H1 (cell line): ENCODE measurements around the gene ACAD9. TPM values are rescaled to one million over a fixed set of nuclear protein-coding genes. Genes with fewer than 3 reads are reported as not detected.

Experiments
- CTCF ChIA-PET: fragments of 300-600 bp; sonication (Branson Sonifier 250); formaldehyde crosslinking; loops from one replicate; lab custom pipeline; 2021; ENCODE audit not compliant: partially characterized antibody; lab: Charles Lee
- POLR2A ChIA-PET: fragments of 300-600 bp; sonication (Branson Sonifier 250); formaldehyde crosslinking; loops from one replicate; lab custom pipeline; 2021; ENCODE audit warnings: inconsistent platforms; ENCODE audit not compliant: partially characterized antibody; lab: Charles Lee
- DNase-seq, 2 experiments: peaks; one replicate each; pipeline versions ENCODE4 v3.0.0 to v3.0.0-alpha.2; 2010 to 2022; ENCODE audit warnings: low spot score in 2 of 2, low read depth in 1 of 2, mixed read lengths in 1 of 2
- FAIRE-seq: peaks from 2 replicates; lab custom pipeline; 2011; peaks lifted over from hg19 to GRCh38; lab: Jason Lieb, UNC
- H2AFZ ChIP-seq: 2 replicates; pipeline ENCODE4 v1.8.1; 2012; ENCODE audit warnings: low read length, inconsistent platforms
- H2AK5ac ChIP-seq: 2 replicates; pipeline ENCODE4 v1.6.1; 2013; ENCODE audit warnings: low read depth, low read length
- H2BK120ac ChIP-seq: replicated peaks from 2 replicates; pipeline ENCODE3; 2013; ENCODE audit warnings: low read depth, low read length, inconsistent platforms
- H2BK12ac ChIP-seq: 2 replicates; pipeline ENCODE4 v1.6.1; 2013; ENCODE audit warnings: low read depth, low read length
- H2BK15ac ChIP-seq: 2 replicates; pipeline ENCODE4 v1.6.1; 2013; ENCODE audit warnings: low read length
- H2BK20ac ChIP-seq: 2 replicates; pipeline ENCODE4 v1.6.1; 2013; ENCODE audit warnings: low read length
- H2BK5ac ChIP-seq: 2 replicates; pipeline ENCODE4 v1.6.1; 2013; ENCODE audit warnings: low read depth, low read length
- H3K14ac ChIP-seq: 2 replicates; pipeline ENCODE4 v1.6.1; 2013; ENCODE audit warnings: inconsistent platforms; ENCODE audit not compliant: insufficient read length
- H3K18ac ChIP-seq: 2 replicates; pipeline ENCODE4 v1.6.1; 2013; ENCODE audit warnings: low read length; ENCODE audit errors: extremely low read depth
- H3K23ac ChIP-seq: 2 replicates; pipeline ENCODE4 v1.6.1; 2013; ENCODE audit warnings: inconsistent platforms; ENCODE audit not compliant: insufficient read length
- H3K23me2 ChIP-seq: 2 replicates; pipeline ENCODE4 v1.6.1; 2013; ENCODE audit warnings: low read depth, low read length
- H3K27ac ChIP-seq: 2 replicates; pipeline ENCODE4 v1.6.1; 2011; ENCODE audit warnings: low read depth, low read length, inconsistent platforms
- H3K27me3 ChIP-seq, 4 experiments: replicated peaks in 1 of 4; 1 replicate in 1 of 4; 2 replicates in 3 of 4; pipeline versions ENCODE4 v1.6.1 to v1.8.1; 2011 to 2013; ENCODE audit warnings: low read length in 3 of 4, mild to moderate bottlenecking in 3 of 4, inconsistent platforms in 2 of 4, mixed read lengths in 2 of 4, moderate library complexity in 1 of 4; ENCODE audit not compliant: control insufficient read depth in 3 of 4, insufficient read depth in 3 of 4; ENCODE audit errors: extremely low read depth in 1 of 4
- H3K36me3 ChIP-seq, 4 experiments: 2 replicates each; pipeline versions ENCODE4 v1.6.1 to v1.8.1; 2011 to 2013; ENCODE audit warnings: mild to moderate bottlenecking in 4 of 4, low read length in 3 of 4, moderate library complexity in 2 of 4, control low read depth in 1 of 4, inconsistent platforms in 1 of 4; ENCODE audit not compliant: insufficient read depth in 4 of 4, control insufficient read depth in 2 of 4
- H3K4ac ChIP-seq: replicated peaks from 2 replicates; pipeline ENCODE3; 2013; ENCODE audit warnings: low read length, low read depth, mixed read lengths, inconsistent platforms; ENCODE audit not compliant: insufficient read length
- H3K4me1 ChIP-seq, 4 experiments: replicated peaks in 1 of 4; 1 replicate in 1 of 4; 2 replicates in 3 of 4; pipeline versions ENCODE4 v1.6.1 to v1.8.1; 2011 to 2013; ENCODE audit warnings: low read length in 3 of 4, inconsistent platforms in 2 of 4, mixed read lengths in 1 of 4; ENCODE audit not compliant: insufficient read depth in 4 of 4, control insufficient read depth in 3 of 4
- H3K4me2 ChIP-seq, 2 experiments: 2 replicates each; pipeline versions ENCODE4 v1.6.1 to v1.8.1; 2011 to 2013; ENCODE audit warnings: low read depth in 2 of 2, low read length in 2 of 2, control low read depth in 1 of 2, inconsistent platforms in 1 of 2, mild to moderate bottlenecking in 1 of 2; ENCODE audit not compliant: insufficient read depth in 1 of 2
- H3K4me3 ChIP-seq, 4 experiments: fragments of 200-600, 300-600 bp in 1 of 4; sonication (generic), shearing (Covaris generic), sonication (Bioruptor Twin) in 1 of 4; 2 replicates each; pipeline versions ENCODE4 v1.5.1 to v1.8.1; 2011 to 2016; ENCODE audit warnings: low read length in 4 of 4, low read depth in 3 of 4, control low read depth in 2 of 4, inconsistent platforms in 2 of 4, mild to moderate bottlenecking in 2 of 4, mixed read lengths in 1 of 4, moderate library complexity in 1 of 4; ENCODE audit not compliant: insufficient read depth in 2 of 4; ENCODE audit errors: extremely low read depth in 1 of 4
- H3K56ac ChIP-seq: replicated peaks from 2 replicates; pipeline ENCODE3; 2013; ENCODE audit warnings: low read depth, mild to moderate bottlenecking, mixed read lengths, low read length, inconsistent platforms; ENCODE audit not compliant: insufficient read length
- H3K79me1 ChIP-seq: 2 replicates; pipeline ENCODE4 v1.6.1; 2013; ENCODE audit warnings: low read depth, low read length, control low read depth
- H3K79me2 ChIP-seq, 2 experiments: 2 replicates each; pipeline versions ENCODE4 v1.6.1 to v1.8.1; 2012 to 2013; ENCODE audit warnings: low read length in 2 of 2, mild to moderate bottlenecking in 2 of 2, inconsistent platforms in 1 of 2; ENCODE audit not compliant: insufficient read depth in 2 of 2, control insufficient read depth in 1 of 2
- H3K9ac ChIP-seq, 4 experiments: replicated peaks in 1 of 4; 1 replicate in 1 of 4; 2 replicates in 3 of 4; pipeline versions ENCODE4 v1.6.1 to v1.8.1; 2011 to 2013; ENCODE audit warnings: low read depth in 3 of 4, low read length in 3 of 4, control low read depth in 2 of 4, mild to moderate bottlenecking in 2 of 4, moderate library complexity in 2 of 4, inconsistent platforms in 1 of 4; ENCODE audit errors: extremely low read depth in 1 of 4
- H3K9me3 ChIP-seq, 2 experiments: 2 replicates each; pipeline versions ENCODE4 v1.6.1 to v1.8.1; 2012 to 2013; ENCODE audit warnings: mild to moderate bottlenecking in 2 of 2, moderate library complexity in 2 of 2, control low read depth in 1 of 2, inconsistent platforms in 1 of 2, low read depth in 1 of 2, low read length in 1 of 2, mixed read lengths in 1 of 2; ENCODE audit not compliant: insufficient read depth in 2 of 2
- H4K20me1 ChIP-seq, 2 experiments: replicated peaks in 1 of 2; 2 replicates each; pipeline versions ENCODE3 to v1.8.1; 2011 to 2013; ENCODE audit warnings: inconsistent platforms in 2 of 2, low read length in 2 of 2, mild to moderate bottlenecking in 1 of 2; ENCODE audit not compliant: insufficient read depth in 2 of 2, control insufficient read depth in 1 of 2
- H4K5ac ChIP-seq: 2 replicates; pipeline ENCODE4 v1.6.1; 2013; ENCODE audit warnings: low read length, low read depth, mixed read lengths, inconsistent platforms; ENCODE audit not compliant: insufficient read length
- H4K8ac ChIP-seq: 2 replicates; pipeline ENCODE4 v1.8.0; 2013; ENCODE audit warnings: mild to moderate bottlenecking, moderate library complexity, low read length, inconsistent platforms; ENCODE audit not compliant: insufficient read depth; ENCODE audit errors: extremely low read depth
- H4K91ac ChIP-seq: replicated peaks from 2 replicates; pipeline ENCODE3; 2013; ENCODE audit warnings: low read length, mixed read lengths, inconsistent platforms; ENCODE audit not compliant: insufficient read length
- BCL11A ChIP-seq, 2 experiments: IDR thresholded peaks; one replicate each; pipeline ENCODE4 v1.6.1; 2011; ENCODE audit warnings: low read depth in 2 of 2, low read length in 2 of 2, mild to moderate bottlenecking in 2 of 2
- EP300 ChIP-seq, 2 experiments: IDR thresholded peaks; 1 replicate in 1 of 2; 2 replicates in 1 of 2; pipeline ENCODE4 v1.6.1; 2011 to 2012; ENCODE audit warnings: low read depth in 2 of 2, low read length in 2 of 2, mild to moderate bottlenecking in 2 of 2, borderline replicate concordance in 1 of 2, inconsistent platforms in 1 of 2, moderate library complexity in 1 of 2
- KDM5A ChIP-seq: fragments of 200-600 bp; IDR thresholded peaks from 2 replicates; pipeline ENCODE4 v1.7.1; 2012; ENCODE audit warnings: mild to moderate bottlenecking, low read length, inconsistent platforms, mixed read lengths
- NANOG ChIP-seq: IDR thresholded peaks from 2 replicates; pipeline ENCODE4 v1.6.1; 2011; ENCODE audit warnings: low read length, low read depth, mild to moderate bottlenecking, inconsistent platforms; ENCODE audit not compliant: insufficient read depth, poor library complexity, severe bottlenecking
- PHF8 ChIP-seq: fragments of 200-600 bp; sonication (generic); conservative IDR thresholded peaks from 2 replicates; pipeline ENCODE4 v1.7.1; 2012; ENCODE audit warnings: low read depth, mild to moderate bottlenecking, inconsistent platforms, low read length, moderate library complexity
- POLR2A ChIP-seq, 2 experiments: IDR thresholded peaks; 1 replicate in 1 of 2; 2 replicates in 1 of 2; pipeline ENCODE4 v1.6.1; 2011; ENCODE audit warnings: low read depth in 2 of 2, low read length in 2 of 2, mild to moderate bottlenecking in 2 of 2; ENCODE audit errors: control extremely low read depth in 1 of 2
- RXRA ChIP-seq: IDR thresholded peaks from 2 replicates; pipeline ENCODE4 v1.6.1; 2011; ENCODE audit warnings: low read depth, mild to moderate bottlenecking, low read length, moderate library complexity; ENCODE audit not compliant: insufficient read depth
- SP2 ChIP-seq: IDR thresholded peaks from 2 replicates; pipeline ENCODE4 v1.6.1; 2012; ENCODE audit warnings: mild to moderate bottlenecking, low read length, inconsistent platforms
- SP4 ChIP-seq: IDR thresholded peaks from 2 replicates; pipeline ENCODE4 v1.6.1; 2012; ENCODE audit warnings: low read length, inconsistent platforms
- USF2 ChIP-seq: IDR thresholded peaks from 2 replicates; pipeline ENCODE4 v1.6.1; 2011; ENCODE audit warnings: low read length, improper control_type of control experiment
- WGBS, 2 experiments: shearing (Covaris generic) in 1 of 2; methylation state at CpG; one replicate each; pipeline versions ENCODE4 v1.1.6 to v1.1.7; 2013 to 2015; ENCODE audit warnings: low lambda C conversion rate in 2 of 2, mixed read lengths in 2 of 2, inconsistent platforms in 1 of 2, low coverage in 1 of 2, missing lambda C conversion rate in 1 of 2; ENCODE audit not compliant: insufficient replicate concordance in 2 of 2, insufficient coverage in 1 of 2, insufficient read length in 1 of 2; ENCODE audit errors: extremely low coverage in 1 of 2, missing lambda C conversion rate in 1 of 2; 5-methylcytosine and 5-hydroxymethylcytosine counted together
- polyA plus RNA-seq, 7 experiments: library from polyadenylated mRNA; depleted of rRNA in 3 of 7; stranded (reverse) in 5 of 7; unstranded in 2 of 7; fragments of >200 nt in 5 of 7; fragments of 200-250 nt in 2 of 7; gene quantifications; 1 replicate in 5 of 7; 2 replicates in 1 of 7; 4 replicates in 1 of 7; pipeline versions ENCODE4 v1.2.1 to v1.2.3, GENCODE V29; 2011 to 2013; ENCODE audit warnings: missing spikeins in 2 of 7, mixed read lengths in 2 of 7
- total RNA-seq: library from RNA; stranded (reverse); fragmentation: NEBNext Ultra II Directional; extraction: Animal tissue kit (Norgen Biotek cat#: 25700); gene quantifications from 2 replicates; pipeline ENCODE4 v1.2.1, GENCODE V29; 2021

ACAD9 gene
- total and polyA plus RNA-seq, 2 of the 8 experiments (the other 6 are each of a cell fraction or from before 2014, with no cell fraction given) = 27.5 to 28.9 TPM

GRCh38 chr3:128844502-128844901 is 34.9 kb upstream of the ACAD9 start:
- no peak overlapping the region for H3K56ac ChIP-seq
- FAIRE-seq = no peak
- no peaks in the 10 kb centered on the region for H3K36me3 ChIP-seq
- no peaks in the 10 kb centered on the region for H3K79me2 ChIP-seq
- peaks cover 0 to 6% of the 10 kb centered on the region in 2 experiments; a peak in 1 of 4 replicates for H3K9me3 ChIP-seq
- H2BK120ac ChIP-seq = no peak overlapping the region
- H3K18ac ChIP-seq = no peak overlapping the region
- H2BK20ac ChIP-seq = no peak overlapping the region
- H2AK5ac ChIP-seq = no peak overlapping the region
- no peak for DNase-seq
- no peak overlapping the region for H4K5ac ChIP-seq
- H4K20me1 ChIP-seq = no peaks in the 10 kb centered on the region
- H3K9ac ChIP-seq = no peak overlapping the region
- no peaks in the 10 kb centered on the region for H3K27me3 ChIP-seq
- no peak overlapping the region for H2BK12ac ChIP-seq
- H3K23ac ChIP-seq = no peak overlapping the region
- H3K4me3 ChIP-seq = no peak overlapping the region
- no peaks in the 10 kb centered on the region; the same call in 1 of the 2 replicates for H3K23me2 ChIP-seq
- no peak overlapping the region for H2BK15ac ChIP-seq
- no peak overlapping the region for H2BK5ac ChIP-seq
- POLR2A ChIA-PET = no interaction called here
- CTCF ChIA-PET = interaction anchor here (0.7 to 4.0 kb wide), 12 partner anchors 15 to 176 kb away, joined by 3 to 31 read pairs (median 5); no protein-coding TSS in a partner anchor
- H2AFZ ChIP-seq = no peak overlapping the region
- H3K79me1 ChIP-seq = no peaks in the 10 kb centered on the region
- H3K4me2 ChIP-seq = no peak overlapping the region
- no peak overlapping the region for H4K91ac ChIP-seq
- no peak overlapping the region for H3K4ac ChIP-seq
- H3K27ac ChIP-seq = no peak overlapping the region
- 71% methylated on average over 6 of the region's 6 CpGs; no CpG with 5 or more reads in 1 of the 2 experiments for WGBS, 2 experiments
- no peak overlapping the region for H3K14ac ChIP-seq
- no peak overlapping the region for H4K8ac ChIP-seq
- TF ChIP-seq RXRA (no peak), BCL11A (IDR thresholded peaks at IDR 0.05; ENCODE audit: low read depth in 2 of 2, low read length in 2 of 2) (no peak), KDM5A (no peak), EP300 (IDR thresholded peaks at IDR 0.05; ENCODE audit: borderline replicate concordance in 1 of 2, low read depth in 2 of 2, low read length in 2 of 2) (no peak), NANOG (no peak), PHF8 (no peak), USF2 (no peak), SP4 (no peak), SP2 (no peak), POLR2A (IDR thresholded peaks at IDR 0.05; ENCODE audit: control extremely low read depth in 1 of 2, low read depth in 2 of 2, low read length in 2 of 2) (no peak)
- peaks cover 0 to 11% (median 9%) of the 10 kb centered on the region in 4 experiments; a peak in 4 of 7 replicates for H3K4me1 ChIP-seq
